Measurements from ENCODE around the gene EIF4G2.

- TF ChIP-seq POLR2A (IDR thresholded peaks at IDR 0.05), result no peak
- no peak for TF ChIP-seq CTCF (IDR thresholded peaks at IDR 0.05)
These were observed 48.7 kb upstream of the EIF4G2 start for GRCh38 chr11:10857459-10857708.

Data from right lobe of liver (tissue), 4 donors.